Measurements from ENCODE around the gene PRXL2C.
"Not testable (repeated sequence)": the region's sequence is repeated elsewhere in the genome, so short reads cannot be mapped to it uniquely, and the experiment has no call there.

Gene PRXL2C

DNA sequence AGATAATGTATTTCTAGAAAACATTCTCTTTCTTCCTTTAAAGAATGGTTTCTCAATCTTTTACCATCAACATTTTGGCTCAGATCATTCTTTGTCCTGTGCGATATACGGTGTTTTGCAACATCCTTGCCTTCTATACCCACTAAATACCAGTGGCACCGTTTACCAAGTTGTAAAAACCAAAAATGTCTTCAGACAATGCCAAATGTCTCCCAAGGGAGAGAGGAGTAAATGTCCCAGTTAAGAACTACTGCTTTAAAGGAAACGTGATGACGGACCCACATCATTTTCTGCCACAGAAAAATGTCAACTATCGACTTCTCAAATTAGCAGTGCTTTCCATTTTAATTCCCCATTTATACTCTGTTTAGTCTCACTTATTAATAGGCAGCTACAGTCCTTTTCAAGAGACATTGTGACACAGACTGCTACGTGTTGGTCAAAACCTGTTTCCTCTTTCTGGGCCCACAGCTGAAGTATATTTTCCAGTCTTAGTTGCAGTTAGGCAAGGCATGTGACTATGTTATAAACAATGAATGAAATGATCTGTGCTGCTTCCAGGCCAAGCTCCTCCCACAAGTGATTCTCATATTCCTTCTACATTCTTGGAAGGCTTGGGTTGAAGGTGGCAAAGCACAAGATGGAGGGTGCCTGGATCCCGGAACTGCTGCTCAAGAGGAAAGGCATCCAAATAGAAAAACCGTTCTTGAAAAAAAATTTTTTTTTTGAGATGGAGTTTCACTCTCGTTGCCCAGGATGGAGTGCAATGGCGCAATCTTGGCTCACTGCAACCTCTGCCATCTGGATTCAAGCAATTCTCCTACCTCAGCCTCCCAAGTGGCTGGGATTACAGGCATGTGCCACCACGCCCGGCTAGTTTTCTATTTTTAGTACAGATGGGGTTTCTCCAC lies 8.8 kb downstream of the PRXL2C start:
- no peak for DNase-seq

DNA sequence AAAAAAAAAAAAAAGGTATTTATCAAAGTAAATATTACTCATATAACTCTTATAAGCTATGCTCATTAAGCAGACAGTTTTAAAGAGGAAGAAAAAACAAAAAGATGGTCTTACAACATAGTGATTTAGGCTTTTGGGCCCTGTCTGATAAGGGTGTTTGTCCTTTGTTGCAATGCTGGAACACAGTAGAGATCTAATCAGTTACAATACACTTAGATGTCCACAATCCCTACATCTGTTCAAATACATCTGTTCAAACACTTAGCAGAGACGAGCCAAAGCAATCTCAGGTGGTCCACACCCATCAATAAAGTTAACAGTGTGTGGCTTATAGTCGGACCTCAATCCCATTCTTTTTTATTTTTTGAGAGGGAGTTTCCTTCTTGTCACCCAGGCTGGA lies 11.0 kb downstream of the PRXL2C start:
- DNase-seq: no peak

DNA sequence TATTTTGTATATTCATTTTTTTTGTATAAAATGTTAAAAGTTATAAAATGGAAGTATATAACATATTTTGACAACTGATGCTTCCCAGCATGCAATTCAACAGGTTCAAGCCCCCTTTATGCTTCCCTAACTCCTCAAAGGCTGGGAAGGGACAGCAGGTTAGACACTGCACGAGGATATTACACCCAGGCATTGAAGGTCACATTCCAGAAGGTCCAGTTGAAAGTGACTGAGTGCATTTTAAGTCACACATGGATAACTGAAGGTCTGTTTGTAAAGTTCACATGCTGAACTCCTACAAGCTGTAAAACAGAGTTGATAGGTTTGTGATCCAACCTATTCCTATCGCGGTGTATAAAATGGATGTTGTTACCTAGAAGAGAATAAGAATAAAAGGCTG lies 13.6 kb downstream of the PRXL2C start:
- no peak for DNase-seq

DNA sequence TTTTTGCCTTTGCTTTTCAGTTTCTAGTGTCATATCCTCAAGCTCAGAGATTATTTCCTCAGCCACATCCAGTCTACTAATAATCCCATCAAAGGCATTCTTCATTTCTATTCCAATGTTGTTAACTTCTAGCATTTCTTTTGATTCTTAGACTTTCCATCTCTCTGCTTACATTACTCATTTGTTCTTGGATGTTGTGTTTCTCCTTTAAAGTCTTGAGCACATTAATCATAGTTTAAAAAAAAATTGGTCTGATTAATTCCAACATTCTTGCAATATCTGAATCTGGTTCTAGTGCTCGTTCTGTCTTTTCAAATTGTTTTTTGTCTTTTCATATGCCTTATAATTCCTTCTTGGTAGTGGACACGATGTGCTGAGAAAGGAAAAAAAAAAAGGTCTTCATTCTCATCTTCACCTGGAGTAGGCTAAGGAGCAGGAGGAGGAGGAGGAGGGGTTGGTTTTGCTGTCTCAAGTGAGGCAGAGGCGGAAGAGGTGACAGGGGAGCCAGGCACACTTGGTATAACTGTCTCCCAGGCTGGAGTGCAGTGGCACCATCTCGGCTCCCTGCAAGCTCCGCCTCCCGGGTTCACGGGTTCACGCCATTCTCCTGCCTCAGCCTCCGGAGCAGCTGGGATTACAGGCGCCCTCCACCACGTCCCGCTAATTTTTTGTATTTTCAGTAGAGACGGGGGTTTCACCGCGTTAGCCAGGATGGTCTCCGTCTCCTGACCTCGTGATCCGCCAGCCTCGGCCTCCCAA lies 16.3 kb downstream of the PRXL2C start:
- no peak for DNase-seq

DNA sequence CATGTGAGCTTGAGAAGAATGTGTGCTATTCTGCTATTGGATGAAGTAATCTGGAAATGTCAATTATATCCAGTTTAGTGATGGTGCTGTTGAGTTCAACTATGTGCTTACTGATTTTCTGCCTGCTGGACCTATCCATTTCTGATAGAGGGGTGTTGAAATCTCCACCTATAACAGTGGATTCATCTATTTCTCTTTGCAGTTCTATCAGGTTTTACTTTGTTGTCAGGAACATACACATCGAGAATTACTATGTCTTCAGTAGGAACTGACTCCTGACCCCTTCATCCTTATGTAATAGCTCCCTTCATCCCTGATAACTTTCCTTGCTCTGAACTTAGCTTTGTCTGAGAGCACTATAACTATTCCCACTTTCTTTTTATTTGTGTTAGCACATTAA lies 18.7 kb downstream of the PRXL2C start:
- no peak for DNase-seq

DNA sequence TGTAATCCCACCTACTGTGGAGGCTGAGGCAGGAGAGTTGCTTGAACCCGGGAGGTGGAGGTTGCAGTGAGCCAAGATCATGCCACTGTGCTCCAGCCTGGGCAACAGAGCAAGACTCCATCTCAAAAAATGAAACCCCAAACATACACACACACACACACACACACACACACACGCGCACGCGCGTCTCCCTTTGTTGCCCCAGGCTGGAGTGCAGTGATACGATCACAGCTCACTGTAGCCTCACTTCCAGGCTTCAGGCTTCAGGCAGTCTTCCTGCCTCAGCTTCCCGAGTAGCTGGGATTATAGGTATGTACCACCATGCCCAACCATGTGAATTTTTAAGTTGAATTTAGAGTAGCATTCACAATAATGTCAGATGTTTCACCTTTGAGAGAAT lies 21.5 kb downstream of the PRXL2C start:
- DNase-seq: not testable (repeated sequence)

DNA sequence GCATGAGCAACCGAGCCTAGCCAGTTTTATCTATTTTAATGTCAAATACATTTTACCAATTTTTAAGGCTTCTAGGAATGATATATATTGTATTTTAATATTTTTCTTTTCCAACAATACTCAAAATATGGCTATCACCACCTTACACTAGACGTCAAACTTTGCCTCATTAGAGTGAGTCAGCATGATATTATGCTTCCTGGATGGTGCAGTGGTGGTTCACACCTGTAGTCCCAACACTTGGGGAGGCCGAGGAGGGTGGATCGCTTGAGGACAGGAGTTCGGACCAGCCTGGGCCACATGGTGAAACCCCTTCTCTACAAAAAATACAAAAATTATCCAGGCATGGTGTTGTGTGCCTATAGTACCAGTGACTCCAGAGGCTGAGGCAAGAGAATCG lies 28.2 kb downstream of the PRXL2C start:
- no peak for DNase-seq

DNA sequence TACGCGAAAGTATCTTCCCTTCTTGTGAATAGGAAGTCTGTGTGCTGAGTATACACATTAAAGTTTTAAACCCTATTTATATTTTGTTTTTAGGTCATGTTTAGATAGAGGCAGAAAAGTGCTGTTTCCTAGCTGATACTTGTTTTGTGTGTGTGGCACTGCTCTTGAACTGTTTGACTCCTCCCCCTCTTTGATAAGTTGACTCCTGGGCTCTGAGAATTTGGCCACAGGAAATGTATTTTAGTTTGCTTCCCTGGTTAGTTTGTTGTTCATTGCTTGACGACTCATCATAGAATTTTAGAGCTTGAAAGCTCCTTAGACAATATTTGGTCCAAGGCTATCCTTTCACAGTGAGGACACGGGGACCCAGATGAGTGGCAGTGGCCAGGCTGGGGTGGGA lies 33.5 kb downstream of the PRXL2C start:
- no peak for DNase-seq

DNA sequence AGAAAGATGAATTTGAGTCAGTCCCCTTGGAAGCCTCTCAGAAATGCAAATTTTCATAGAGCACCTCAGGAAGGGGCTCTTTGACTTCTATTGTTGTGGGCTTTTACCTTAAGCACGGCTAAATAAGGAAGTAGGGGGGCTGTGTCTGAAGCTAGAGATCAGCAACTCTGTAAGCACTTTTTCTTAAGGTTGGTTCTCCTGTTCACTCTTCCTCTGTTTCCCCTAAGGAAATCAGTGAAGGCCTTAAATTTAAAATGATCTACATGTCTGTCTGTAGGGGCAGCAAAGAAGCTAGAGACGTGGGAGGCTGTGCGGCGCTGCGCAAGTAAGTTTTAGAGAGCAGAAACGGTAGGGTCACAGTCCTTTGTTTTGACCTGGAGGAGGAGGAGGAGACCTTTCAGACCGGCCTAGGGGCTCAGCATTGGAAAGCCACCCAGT lies 34.3 kb downstream of the PRXL2C start:
- no peak for DNase-seq

DNA sequence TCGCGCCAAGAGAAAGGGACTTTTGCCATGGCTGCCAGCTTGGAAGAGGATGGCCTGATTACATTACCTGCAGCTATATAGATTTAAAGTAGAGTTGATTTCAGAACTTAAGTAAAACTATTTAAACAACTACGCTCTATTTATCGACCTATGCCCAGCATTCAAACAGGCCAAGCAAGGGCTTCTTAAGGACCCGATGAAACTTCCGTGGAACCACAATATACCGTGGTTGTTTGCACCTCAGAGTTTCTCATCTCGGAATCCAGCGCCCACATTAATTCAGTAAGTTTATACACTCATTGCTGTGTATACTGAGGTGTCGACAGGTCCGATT lies 35.0 kb downstream of the PRXL2C start:
- DNase-seq: no peak

DNA sequence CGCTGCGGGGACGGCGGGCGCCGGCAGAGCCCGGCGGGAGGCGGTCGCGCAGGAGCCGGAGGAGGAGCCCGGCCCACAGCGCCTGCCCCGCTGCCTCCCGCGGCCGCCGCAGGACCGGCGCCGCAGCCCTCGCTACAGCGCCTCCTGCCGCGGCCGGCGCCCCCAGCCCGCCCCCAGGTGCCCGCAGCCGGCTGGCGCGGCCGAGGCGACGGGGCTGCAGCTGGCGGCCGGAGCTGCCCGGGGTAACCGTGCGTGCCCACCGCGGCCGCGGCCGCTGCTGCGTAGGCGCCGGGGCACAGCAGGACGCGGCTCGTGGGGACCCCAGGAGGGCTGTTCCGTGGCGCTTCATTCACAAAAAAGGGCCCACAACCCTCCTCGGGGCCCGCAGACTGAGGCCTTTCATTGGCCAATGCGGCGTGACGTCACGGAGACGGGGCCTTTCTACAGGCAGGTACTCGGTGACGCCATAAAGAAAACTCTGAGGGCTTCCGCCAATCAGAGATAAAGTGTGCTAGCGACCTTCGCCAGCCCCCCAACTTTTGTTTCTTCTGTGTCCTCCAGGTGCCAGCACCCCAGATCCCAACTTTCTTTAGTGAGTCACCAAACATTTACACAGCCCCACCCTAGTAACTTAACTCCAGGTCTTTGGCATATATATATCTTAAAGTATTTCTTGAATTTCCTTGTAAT lies 35.5 kb downstream of the PRXL2C start, which contains the start of gene CDC14B:
Gene CDC14B, minus strand, starts transcription at position 353 of the 690 bp plus-strand sequence. CDS start 465 bp downstream, outside the sequence.
- peak; percentile 45 for DNase-seq

DNA sequence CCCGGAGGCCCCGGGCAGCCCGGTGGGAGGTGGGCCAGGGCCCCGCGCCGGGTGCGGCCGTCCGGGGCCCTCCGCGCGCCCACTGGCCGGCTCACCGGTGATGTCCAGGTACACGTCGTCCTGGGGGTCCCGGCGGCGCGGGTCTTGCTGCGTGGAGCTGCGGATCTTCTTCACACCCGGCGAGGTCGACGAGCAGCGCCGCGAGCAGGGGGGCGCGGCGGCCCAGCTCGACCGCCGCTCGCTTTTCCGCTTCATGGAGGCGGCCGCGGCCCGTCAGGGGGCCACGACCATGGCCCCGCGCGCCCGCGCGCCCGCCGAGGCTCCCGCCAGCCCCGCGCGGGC lies 36.0 kb downstream of the PRXL2C start:
- no peak for DNase-seq

DNA sequence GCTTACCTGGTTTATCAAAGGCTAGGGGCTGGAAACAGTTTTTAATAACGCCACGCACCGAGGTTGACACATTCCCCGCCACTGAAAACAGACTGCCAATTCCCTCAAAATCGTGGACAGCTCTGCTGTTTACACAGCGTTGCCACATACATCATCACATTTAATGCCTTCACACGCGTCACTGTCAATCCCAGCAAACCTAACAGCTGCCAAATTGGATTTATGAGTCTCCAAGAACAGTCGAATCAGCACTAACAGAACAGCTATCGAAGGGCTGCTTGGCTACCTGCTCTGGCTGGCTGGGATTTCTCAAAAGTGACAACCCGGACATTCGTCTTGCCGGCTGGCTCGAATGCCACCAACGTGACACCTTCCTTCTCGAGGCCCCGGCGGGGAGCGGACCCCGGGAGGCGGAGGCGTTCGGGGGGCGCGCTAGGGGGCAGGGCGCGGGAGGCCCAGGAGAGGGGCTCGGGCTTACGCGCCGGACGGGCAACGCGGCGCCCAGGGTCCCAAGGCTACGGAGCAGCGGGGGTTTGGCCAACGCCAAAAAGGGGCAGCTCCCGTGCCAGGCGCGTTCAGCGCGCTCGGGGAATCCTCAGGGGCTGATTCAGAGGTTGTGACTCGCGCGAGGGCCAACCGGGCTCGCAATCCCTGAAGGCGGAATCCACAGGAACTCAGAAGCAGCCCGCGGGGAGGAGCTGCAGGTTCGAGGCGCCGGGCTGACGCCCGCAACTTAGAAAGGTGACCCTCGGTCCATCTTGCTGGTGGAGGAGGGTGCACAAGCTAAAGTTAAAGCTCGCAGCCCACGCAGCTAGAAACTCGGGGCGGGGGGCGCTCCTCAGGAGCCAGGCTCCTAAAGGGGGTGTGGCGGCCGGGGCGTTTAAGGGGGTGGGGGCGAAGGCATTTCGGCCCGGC lies 36.7 kb downstream of the PRXL2C start:
- no peak for DNase-seq

DNA sequence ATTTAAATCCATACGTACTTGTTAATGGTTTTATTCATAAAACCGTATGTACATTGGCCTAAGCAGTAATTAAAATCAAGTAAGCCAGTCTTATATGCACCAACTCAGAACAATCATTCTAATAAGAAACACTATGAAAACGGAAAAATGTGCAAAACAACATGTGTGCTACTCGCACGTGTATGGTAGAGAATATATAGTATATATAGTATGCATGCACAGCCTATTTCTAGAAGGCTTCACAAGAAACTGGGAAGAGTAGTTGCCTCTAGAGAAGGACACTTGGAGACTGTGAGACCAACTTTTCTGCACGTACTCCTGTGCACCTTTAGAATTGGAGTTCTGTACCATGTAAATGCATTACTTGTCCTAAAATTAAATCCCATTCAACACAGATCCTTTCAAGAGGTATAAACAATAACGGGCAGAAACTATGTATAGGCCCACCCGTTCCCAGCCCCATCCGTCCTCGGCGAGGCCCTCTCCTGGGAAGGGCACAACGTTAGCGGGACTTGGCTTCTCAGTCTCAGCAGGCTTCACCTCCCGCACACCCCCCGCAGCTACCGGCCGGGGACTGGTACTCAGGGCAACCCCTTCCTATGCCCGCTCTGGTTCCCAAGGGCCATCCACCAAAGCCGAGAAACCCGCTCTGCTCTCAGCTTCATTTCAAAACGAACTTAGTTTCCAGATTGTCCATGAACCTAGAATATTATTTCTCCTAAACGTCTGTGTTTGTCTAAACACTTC lies 37.5 kb downstream of the PRXL2C start:
- DNase-seq: no peak

DNA sequence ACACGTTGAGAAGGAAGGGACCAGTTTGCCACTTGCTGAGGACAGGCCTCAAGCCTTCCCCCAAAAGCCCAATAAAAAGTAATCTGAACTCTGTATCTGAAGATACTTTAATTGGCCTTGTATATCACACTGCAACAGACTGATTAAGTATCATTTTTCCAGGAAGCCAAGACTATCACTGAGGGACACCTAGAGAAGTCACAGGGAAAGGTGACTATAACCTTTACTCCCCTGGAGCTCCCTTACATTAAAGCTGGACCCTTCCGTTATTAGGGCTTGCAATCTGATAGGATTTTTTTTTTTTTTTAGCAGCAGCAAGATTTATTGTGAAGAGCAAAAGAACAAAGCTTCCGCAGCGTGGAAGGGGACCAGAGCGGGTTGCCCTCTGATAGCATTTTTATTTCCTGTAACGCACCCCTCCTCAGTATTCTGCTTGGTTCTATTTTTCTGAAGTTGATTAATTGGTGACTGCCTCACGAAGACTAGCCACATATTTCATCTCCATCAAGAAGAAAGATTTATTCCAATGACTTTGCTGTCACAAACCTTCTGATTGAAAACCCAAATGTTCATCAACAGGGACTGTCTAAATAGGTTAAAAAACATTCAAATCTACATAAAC lies 38.2 kb downstream of the PRXL2C start:
- DNase-seq: no peak

DNA sequence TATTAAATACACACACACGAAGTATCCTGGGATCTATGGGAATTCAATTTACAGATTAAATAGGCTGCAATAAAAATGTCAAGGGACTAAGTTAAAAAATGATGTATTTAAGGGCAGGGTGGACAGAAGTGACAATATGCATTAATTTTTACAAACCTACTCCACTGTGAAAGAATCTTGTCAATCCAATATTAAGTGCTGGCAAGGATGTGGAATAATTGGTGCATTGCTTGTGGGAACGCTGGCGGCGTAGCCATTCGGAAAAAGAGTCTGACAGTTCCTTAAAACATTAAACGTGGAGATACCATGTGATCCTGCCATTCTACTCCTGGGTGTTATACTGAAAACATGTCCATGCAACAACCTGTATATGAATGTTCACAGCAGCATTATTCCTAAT lies 39.7 kb downstream of the PRXL2C start:
- no peak for DNase-seq

DNA sequence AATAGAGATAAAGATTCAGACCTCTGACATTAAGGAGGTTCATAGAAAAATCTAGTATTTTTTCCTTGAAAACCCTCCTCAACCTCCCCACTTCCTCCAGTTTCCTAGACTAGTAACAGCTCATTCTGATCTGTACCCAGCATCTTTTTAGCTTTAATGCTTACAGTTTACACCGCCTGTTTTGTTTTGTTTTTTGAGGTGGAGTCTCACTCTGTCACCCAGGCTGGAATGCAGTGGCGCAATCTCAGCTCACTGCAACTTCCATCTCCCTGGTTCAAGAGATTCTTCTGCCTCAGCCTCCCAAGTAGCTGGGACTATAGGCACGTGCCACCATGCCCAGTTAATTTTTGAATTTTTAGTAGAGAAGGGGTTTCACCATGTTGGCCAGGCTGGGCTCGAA lies 40.5 kb downstream of the PRXL2C start:
- not testable (repeated sequence) for DNase-seq

DNA sequence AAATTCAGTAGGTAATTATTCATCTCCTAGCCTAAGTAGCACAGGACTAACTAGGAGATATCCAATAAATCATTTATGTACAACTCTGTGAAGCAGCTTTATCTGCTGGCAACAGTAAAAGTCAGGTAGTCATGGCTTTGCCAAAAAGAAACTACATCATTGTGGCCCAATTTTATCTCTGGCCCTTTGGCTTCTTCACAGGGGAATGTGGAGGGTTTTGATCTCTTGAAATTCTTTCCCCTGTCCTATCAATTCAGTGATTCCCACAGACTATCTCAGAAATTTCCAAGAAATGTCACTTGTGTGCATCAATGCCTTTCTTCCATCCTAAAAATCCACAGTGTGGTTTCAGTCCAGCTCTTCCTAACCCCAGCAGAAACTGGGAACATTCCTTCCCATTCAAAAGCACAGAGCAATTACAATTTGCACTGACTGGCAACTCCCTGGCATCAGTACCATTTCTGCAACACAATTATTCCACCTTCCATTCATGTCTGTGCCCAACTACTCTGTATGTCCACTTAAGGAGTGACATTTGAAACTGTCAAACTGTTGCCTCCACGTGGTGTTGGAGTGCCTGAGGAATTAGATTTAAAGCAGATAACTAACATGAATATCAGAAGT lies 42.0 kb downstream of the PRXL2C start:
- DNase-seq: no peak

DNA sequence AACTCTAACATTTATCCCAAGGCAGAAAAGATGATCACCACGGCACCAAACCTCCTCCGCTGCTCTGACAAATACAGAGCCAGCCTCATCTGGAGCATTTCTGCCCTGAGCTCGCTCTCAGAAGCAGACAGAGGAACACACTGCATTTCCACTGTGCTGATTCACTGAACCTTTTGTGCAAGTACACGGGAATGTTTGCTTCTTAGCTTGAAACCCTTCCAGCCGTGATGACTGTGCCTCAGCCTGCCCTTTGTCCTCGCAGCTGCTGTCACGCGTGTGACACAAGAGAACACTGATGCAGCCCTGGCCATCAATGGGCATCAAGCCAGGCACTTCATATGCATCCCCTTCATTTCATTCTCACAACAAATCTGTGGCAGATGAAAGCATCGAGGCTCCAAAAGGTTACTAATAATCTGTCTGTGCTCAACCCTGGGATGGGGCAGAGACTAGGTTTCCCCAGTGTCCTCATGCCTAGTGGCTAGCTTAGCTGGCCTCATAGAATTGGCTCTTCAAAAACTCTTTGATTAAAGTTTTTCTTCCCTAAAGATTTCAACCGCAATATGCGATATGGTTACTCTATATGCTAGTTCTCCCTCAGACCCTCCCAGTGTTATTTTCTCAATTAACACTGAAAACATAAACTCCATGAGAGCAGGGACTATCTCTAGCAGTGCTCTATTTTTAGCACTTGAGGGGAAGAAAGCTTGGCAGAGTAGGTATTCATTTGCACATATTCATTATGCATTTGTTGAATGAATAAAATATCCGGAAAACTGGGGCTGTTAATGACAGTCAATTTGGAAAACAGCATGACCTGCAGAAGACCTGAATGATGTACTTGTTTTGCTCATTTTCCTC lies 42.8 kb downstream of the PRXL2C start:
- DNase-seq: no peak

DNA sequence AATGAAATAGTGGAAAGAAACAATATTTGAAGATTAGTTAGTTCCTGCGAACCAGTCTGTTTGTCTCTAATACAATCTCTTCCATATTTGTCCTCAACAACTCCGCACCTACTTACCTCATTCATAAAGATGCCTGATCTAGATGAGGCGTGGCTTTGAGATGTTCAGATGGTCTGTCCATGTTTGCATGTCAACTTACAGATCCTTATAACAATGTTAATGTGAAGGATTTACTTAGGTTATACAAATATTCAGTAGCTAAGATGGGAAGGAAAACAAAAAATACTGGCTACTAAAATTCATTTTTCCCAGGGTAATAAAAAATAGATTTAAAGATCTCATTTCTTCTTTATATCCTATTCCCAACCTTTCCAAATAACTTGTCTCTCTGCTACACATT lies 43.8 kb downstream of the PRXL2C start:
- no peak for DNase-seq

Data from NCI-H2107 (cell line).